ENCODE data around the gene CLCA1.

The CLCA1 gene

DNA sequence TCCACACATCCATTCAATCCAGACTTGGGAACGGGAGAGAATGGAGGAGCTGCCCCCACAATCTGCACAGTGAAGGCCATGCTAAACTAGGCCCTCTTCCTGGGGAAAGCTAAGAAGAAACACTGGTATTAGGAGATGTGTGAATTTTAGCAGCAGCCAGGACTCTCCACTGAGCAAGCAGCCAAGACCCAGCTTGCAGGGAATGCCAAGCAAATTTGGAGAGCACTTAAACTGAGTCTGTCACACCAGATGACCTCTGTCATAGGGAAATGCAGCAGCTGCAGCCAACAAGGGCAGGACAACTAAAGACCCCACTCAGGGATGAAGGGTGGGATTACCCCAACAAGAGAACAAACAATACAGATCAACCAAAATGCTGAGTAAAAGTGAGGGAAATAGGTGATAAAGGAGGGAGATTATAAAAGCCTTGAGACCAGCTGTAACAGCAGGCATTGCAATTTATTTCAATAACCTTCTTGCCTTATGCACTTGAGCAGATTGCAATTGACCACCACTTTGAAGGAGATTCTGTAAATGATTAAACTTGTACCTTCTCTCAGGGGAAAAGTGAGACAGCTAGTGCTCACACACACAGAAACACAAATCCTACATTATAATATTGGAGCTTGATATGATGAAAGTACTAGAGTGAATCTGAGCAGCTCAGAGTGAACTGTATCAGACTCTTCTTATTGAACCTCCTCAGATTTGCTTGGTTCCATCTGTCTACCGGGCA lies 2.5 kb upstream of the CLCA1 start:
- no peak for DNase-seq

DNA sequence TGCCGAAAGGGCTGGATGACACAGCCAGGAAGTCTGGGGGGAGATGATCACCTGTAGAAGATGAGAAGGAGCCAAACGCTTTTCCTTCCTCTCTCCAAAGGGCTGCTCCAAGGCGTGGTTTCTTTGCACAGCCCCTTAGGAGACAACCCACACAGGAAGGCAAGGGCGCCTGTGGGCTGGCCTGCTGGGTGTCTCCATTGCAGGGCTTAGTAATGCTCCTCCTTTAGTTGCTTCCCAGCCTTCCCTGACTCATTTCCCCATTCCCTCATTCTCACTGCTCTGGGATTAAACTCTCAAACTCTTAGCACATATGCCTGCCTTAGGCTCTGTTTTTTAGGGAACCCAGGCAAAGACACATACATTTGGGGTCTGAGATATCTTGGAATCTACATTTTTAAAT lies 1.7 kb upstream of the CLCA1 start:
- no peak for DNase-seq

- DNase-seq = no peak
Measured at GRCh38 chr1:86470859-86471258, 2.1 kb downstream of the CLCA1 start.

GRCh38 chr1:86471291-86471690 lies 2.6 kb downstream of the CLCA1 start:
- no peak for DNase-seq

DNA sequence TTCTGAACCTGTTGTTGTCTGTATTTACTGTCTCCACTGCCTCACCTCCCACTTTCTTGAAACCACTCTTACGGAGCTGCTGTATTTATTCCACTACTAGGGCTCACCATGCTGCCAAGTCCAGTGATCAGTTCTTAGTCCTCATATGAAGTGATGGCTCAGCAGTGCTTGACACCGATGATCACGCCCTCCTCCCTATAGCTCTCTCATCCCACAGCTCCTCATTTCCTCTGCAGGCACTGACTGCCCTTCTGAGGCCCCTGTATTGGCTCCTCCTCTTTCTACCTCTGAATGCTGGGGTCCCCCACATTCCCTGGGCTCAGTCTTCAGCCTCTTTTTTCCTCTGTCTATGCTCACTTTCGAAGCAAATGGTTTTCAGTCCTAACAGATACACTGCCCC lies 3.4 kb downstream of the CLCA1 start:
- DNase-seq = no peak

DNA sequence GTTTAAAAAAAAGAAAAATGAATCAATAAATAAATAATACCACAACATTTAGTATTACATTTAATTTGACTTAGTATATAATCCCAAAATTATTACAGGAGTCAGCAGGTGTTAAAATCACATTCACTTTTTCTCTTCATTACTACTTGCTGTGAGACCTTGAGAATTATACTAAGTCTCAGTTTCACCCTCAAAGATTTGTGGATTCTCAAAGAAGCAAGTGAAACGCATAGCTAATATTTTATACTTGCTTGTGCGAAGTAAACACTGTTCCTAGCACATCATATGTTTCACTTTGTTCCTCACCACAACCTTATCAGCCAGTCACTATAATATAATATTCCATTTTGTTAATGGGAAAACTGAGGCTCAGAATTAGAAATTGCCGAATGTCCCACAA lies 4.0 kb downstream of the CLCA1 start:
- DNase-seq = no peak

GRCh38 chr1:86477256-86477655 lies 8.5 kb downstream of the CLCA1 start:
- DNase-seq = no peak

DNA sequence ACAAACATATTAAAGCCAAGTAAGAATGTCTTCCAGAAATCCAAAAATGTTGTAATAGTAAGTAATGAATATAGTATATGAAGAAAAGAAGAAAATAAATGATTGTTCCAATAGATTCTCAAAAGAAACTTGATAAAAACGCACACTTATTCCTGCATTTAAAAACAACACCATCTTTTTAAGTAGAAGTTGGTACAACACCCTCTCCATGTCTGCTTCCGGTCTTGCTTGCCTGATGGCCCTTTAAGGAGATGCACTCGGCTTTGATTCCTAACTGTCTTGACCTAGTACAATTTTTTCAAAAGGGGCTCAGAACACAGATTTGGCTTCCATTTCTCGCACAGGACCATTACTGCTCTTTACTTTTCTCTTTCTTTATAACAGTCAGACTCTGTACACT lies 9.0 kb downstream of the CLCA1 start:
- DNase-seq = no peak

DNA sequence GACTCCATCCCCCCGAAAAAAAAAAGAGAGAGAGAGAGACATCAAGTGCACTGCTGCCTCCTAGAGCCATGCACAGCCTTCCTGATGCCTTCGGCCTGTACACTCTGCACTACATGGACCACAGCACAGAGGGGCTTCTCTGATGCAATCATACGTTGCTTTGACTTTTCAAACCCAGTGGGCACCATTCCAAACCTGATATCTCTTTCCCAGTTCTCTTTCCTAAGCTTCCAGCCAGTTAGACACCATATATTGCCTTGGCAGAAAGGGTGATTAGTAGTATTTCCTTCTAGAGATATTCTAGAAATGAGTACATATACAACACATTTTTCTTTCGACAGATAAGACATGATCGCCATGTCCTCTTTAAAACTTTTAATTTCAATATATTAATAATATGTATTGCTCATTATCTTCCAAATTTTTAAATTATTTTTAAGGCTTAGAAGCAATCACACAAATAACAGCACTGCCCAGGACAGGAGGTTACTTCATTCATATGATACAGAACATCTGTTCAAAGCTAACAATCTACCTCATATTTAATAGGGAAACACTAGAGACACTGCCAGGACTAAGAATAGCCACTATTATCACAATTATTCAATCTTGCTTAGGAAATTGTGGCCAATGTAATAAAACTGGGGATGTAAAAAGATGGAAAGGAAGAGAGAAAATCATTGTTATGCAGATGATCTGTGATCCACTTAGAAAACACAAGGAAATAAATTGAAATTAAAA lies 9.9 kb downstream of the CLCA1 start:
- no peak for DNase-seq

- DNase-seq = no peak
Measured at GRCh38 chr1:86481966-86482365, 13.2 kb downstream of the CLCA1 start.

DNA sequence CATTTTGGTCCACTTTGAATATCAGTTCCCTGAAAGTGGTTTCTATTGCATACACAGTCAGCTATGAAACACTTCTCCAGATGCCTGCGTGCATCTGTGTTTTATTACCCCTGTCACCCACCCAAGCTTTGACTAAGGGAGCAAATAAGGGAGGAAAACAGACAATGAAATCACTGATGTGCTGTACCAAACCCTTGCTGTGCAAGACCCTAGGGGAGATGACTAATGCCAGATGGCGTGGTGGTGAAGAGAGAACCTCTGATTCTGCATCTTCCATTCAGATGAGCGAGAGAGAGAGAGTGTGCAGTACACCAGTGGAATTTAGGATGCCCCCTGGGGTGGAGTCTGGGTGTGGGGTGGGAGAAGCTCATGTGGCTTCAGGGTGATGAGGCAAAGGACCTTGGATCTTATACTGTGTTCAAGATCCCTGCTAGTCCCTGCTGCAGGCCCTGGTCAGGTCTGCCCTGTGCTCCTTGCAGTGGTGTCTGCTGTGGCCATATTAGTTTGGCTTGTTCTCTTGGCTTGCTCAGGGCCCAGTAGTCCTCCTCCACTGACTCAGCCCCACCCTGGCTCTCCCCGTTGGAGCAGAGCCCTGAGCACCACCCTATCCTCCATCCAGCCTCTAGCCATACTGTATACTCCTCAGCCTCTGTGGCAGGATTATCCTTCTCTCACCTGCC lies 18.5 kb downstream of the CLCA1 start:
- no peak for DNase-seq

GRCh38 chr1:86487811-86488141 lies 19.0 kb downstream of the CLCA1 start:
- no peak for DNase-seq

GRCh38 chr1:86489242-86489878 lies 20.6 kb downstream of the CLCA1 start:
- DNase-seq = no peak

DNA sequence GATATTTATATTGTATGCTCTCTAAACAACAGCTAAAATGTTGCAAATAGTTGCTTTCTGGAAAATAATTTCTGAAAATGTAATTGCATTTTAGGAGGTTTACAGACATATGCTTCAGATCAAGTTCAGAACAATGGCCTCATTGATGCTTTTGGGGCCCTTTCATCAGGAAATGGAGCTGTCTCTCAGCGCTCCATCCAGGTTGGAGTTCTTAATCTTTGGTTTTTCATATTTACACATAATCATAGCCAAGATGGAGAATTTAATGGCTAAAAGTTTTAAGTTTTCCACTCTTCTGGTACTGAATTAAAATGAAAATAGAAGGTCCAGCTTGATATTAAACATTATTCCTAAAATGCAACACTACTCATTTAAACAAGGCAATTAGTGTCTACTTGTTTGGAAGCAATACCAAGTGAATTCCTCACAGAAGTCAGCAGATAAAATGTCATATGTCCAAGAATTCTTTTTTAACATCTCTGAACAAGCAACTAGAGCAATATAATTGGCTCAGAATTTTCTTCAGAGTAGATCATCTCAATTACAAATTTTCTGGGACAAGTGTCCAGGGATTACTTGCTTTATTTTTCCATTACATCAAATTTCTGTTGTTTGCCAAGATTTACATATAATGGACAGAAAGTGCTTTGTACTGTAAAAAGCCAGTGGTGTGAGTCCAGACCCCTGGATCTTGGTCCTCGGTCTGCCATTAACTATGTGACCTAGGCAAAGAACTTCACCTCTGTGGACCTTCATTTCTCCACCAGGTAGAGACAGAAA lies 22.6 kb downstream of the CLCA1 start:
- DNase-seq = no peak

GRCh38 chr1:86498281-86498680 lies 29.6 kb downstream of the CLCA1 start:
- DNase-seq = no peak

DNA sequence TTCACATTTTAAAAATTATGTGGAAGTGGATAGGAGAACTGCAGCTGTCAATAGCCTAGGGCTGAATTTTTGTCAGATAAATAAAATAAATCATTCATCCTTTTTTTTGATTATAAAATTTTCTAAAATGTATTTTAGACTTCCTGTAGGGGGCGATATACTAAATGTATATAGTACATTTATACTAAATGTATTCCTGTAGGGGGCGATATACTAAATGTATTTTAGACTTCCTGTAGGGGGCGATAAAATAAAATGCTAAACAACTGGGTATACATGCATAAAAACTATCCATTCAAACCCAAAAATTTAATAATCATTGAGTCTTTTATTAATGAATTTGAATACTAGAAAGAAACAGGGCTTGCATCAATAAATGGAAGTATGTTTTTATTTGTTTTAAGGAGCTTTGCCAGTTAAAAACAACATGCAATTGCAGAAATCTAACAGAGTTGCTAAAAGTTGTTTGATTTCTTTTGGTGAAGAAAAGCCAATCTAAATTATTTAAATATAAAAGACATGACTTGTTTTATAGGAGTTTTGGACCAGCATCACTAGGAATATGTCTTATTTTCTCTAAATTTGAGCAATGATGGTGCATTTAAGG lies 31.4 kb downstream of the CLCA1 start:
- peak; percentile 5 for DNase-seq

DNA sequence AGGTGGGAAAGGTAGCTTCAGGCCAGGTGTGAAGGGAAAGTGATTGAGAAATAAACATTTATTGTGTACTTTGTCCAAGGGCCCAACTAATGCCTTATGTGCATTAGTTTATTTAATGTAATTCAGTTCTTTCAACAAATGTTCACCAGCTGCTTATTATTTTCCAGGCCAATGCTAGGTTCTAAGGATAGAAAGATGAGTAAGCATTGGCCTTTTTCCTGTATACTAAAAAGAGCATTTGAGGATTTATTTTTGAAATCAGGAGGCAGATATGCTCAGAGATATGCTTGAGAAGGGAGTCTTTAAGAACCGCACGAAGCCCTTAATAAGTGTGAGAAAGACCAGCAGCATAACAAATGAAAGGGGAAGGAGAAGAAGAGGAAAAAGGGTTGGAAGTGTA lies 32.0 kb downstream of the CLCA1 start:
- DNase-seq = no peak

DNA sequence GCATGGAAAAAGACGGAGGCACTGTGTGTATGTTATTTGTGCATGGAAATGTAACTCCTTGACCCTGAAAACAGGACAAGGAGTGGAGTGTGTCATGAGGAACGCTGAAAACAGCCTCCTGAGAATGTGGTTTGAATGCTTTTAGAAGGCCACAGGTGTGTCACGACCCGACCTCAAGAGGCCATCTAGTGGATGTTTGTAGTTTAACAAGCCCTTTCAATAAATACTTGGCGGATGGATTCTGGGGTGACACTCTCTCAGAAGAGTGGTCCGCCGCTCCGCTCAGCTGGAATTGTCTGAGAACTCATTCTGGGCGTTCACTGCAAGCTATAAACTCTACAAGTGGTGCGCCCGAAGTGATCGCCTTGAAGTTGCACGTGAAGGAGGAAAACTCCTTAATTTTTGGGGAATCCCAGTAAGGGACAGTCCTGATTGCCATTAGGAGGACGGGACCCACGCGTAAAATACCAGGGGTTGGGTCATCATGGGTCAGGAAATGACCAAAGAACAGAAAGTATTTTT lies 33.5 kb downstream of the CLCA1 start:
- peak; percentile 4 for DNase-seq

- no peak for DNase-seq
Measured at GRCh38 chr1:86502721-86503405, 34.1 kb downstream of the CLCA1 start.

- no peak for DNase-seq
Measured at GRCh38 chr1:86503406-86504136, 34.8 kb downstream of the CLCA1 start.

DNA sequence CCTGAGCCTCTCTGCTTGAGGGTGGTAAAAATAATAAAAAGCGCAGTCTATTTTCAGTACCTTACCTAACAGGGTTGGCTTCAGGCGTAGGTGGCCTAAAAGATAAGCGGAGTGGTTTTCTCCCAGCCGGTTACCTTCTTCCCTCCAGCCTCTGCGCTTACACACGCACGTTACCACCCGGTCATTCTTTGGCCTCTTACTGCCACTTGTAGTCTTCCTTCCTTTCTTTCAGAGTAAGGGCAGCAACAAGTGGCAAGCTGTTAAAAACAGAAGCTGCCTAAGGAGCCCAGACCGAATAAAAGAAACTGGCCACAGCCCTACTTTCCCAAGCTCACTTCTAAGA lies 35.4 kb downstream of the CLCA1 start:
- DNase-seq = no peak
